SK-N-MC (cell line): ENCODE measurements around the gene CTNNA1.

Experiments used
- EZH2 ChIP-seq: fragments of 200-600 bp; sonication (generic); IDR thresholded peaks from one replicate; pipeline ENCODE4 v1.6.1; 2017; ENCODE audit warnings: antibody characterized with exemption
- FOXP2 ChIP-seq: optimal IDR thresholded peaks from 2 replicates; pipeline ENCODE3; 2011; ENCODE audit warnings: mild to moderate bottlenecking, moderate library complexity; ENCODE audit not compliant: insufficient read depth; ENCODE audit errors: extremely low read length, control extremely low read depth
- POLR2AphosphoS5 ChIP-seq: IDR thresholded peaks from 2 replicates; pipeline ENCODE4 v1.6.1; 2012; ENCODE audit warnings: mild to moderate bottlenecking, low read depth, low read length, borderline replicate concordance

- TF ChIP-seq EZH2 = no peak
- no peak for TF ChIP-seq FOXP2
- no peak for TF ChIP-seq POLR2AphosphoS5
These were observed 137.4 kb downstream of the CTNNA1 start for GRCh38 chr5:138890644-138891043.
